B cell (primary cell): Measurements from ENCODE around the gene JAML. TPM values are rescaled to one million over a fixed set of nuclear protein-coding genes. Genes with fewer than 3 reads are reported as not detected.

Experiments
- ATAC-seq: fragments of 200-7000 bp; cut with Tn5 transposase; one replicate; pipeline ENCODE4 v1.10.0; 2021; ENCODE audit warnings: low read depth, mild to moderate bottlenecking, moderate number of reproducible peaks, moderate library complexity
- CTCF ChIA-PET: fragments of 350-600 bp; sonication (Branson Sonifier 250); formaldehyde crosslinking; loops from one replicate; lab custom pipeline; 2021; ENCODE audit warnings: antibody characterized with exemption, inconsistent platforms; lab: Charles Lee
- POLR2A ChIA-PET: fragments of 350-600 bp; sonication (Branson Sonifier 250); formaldehyde crosslinking; loops from one replicate; lab custom pipeline; 2021; ENCODE audit warnings: antibody characterized with exemption; lab: Charles Lee
- DNase-seq: peaks from one replicate; pipeline ENCODE4 v3.0.0; 2013
- H2AFZ ChIP-seq: 2 replicates; pipeline ENCODE4 v1.6.1; 2012; ENCODE audit warnings: mild to moderate bottlenecking, low read depth, low read length; ENCODE audit not compliant: insufficient read depth, poor library complexity, severe bottlenecking
- H3K27ac ChIP-seq, 2 donors: 1 replicate in 1 of 2; 2 replicates in 1 of 2; pipeline ENCODE4 v1.5.1; 2012 to 2013; ENCODE audit warnings: low read length in 2 of 2, mild to moderate bottlenecking in 2 of 2, moderate library complexity in 1 of 2
- H3K27me3 ChIP-seq, 4 experiments: fragments of 200-600 bp in 1 of 4; sonication (generic) in 1 of 4; replicated peaks in 1 of 4; 1 replicate in 2 of 4; 2 replicates in 2 of 4; pipeline versions ENCODE4 v1.6.1 to v1.7.0; 2013 to 2016; ENCODE audit warnings: low read length in 3 of 4, mild to moderate bottlenecking in 2 of 4, mixed read lengths in 1 of 4, moderate library complexity in 1 of 4; ENCODE audit not compliant: insufficient read depth in 4 of 4, control insufficient read depth in 3 of 4; ENCODE audit errors: control extremely low read depth in 1 of 4
- H3K36me3 ChIP-seq, 2 experiments: replicated peaks in 1 of 2; 1 replicate in 1 of 2; 2 replicates in 1 of 2; pipeline versions ENCODE4 v1.6.1 to v1.7.1; 2013; ENCODE audit warnings: low read length in 1 of 2; ENCODE audit not compliant: insufficient read depth in 2 of 2, control insufficient read depth in 1 of 2; ENCODE audit errors: control extremely low read depth in 1 of 2, extremely low read depth in 1 of 2
- H3K4me1 ChIP-seq, 2 donors: fragments of 200-600 bp in 1 of 2; sonication (generic) in 1 of 2; 1 replicate in 1 of 2; 2 replicates in 1 of 2; pipeline versions ENCODE4 v1.5.1 to v1.6.1; 2013 to 2017; ENCODE audit warnings: low read length in 2 of 2; ENCODE audit not compliant: control insufficient read depth in 2 of 2, insufficient read depth in 2 of 2
- H3K4me2 ChIP-seq: replicated peaks from 2 replicates; pipeline ENCODE3; 2012; ENCODE audit warnings: mild to moderate bottlenecking, low read depth, low read length; ENCODE audit not compliant: poor library complexity, severe bottlenecking
- H3K4me3 ChIP-seq, 5 experiments: fragments of 200-600 bp in 1 of 5; sonication (generic) in 1 of 5; 1 replicate in 3 of 5; 2 replicates in 2 of 5; pipeline versions ENCODE4 v1.5.1 to v1.7.0; 2011 to 2016; ENCODE audit warnings: low read length in 4 of 5, mild to moderate bottlenecking in 4 of 5, low read depth in 2 of 5, control low read depth in 1 of 5, moderate library complexity in 1 of 5; ENCODE audit not compliant: insufficient read depth in 1 of 5; ENCODE audit errors: control extremely low read depth in 1 of 5, extremely low read depth in 1 of 5
- H3K79me2 ChIP-seq: fragments of 200-600 bp; sonication (generic); one replicate; pipeline ENCODE4 v1.6.0; 2016; ENCODE audit warnings: low read length; ENCODE audit not compliant: control insufficient read depth, insufficient read depth
- H3K9ac ChIP-seq: fragments of 200-600 bp; sonication (generic); 2 replicates; pipeline ENCODE4 v1.6.1; 2017; ENCODE audit warnings: mild to moderate bottlenecking, low read length, moderate library complexity
- H3K9me3 ChIP-seq, 3 donors: one replicate each; pipeline versions ENCODE4 v1.6.1 to v1.7.1; 2013; ENCODE audit warnings: low read length in 2 of 3; ENCODE audit not compliant: control insufficient read depth in 2 of 3, insufficient read depth in 1 of 3; ENCODE audit errors: control extremely low read depth in 1 of 3
- H4K20me1 ChIP-seq: 2 replicates; pipeline ENCODE4 v1.6.0; 2012; ENCODE audit warnings: mild to moderate bottlenecking, low read length; ENCODE audit not compliant: insufficient read depth, control insufficient read depth, poor library complexity, severe bottlenecking
- H3K27ac Mint-ChIP-seq: one replicate; pipeline ENCODE4 v1.8.0; 2021; ENCODE audit warnings: mixed read lengths
- H3K27me3 Mint-ChIP-seq: one replicate; pipeline ENCODE4 v1.8.0; 2021; ENCODE audit warnings: mixed read lengths
- H3K4me1 Mint-ChIP-seq: one replicate; pipeline ENCODE4 v1.8.0; 2021; ENCODE audit warnings: mixed read lengths
- H3K4me3 Mint-ChIP-seq: one replicate; pipeline ENCODE4 v1.8.0; 2021; ENCODE audit warnings: mixed read lengths
- H3K9me3 Mint-ChIP-seq: one replicate; pipeline ENCODE4 v1.8.0; 2022; ENCODE audit warnings: mixed read lengths; ENCODE audit not compliant: insufficient read depth
- EZH2 ChIP-seq: IDR thresholded peaks from 2 replicates; pipeline ENCODE4 v1.6.1; 2012; ENCODE audit warnings: borderline replicate concordance, low read depth, mild to moderate bottlenecking, moderate library complexity, low read length; ENCODE audit not compliant: insufficient read depth, poor library complexity, severe bottlenecking
- WGBS: methylation state at CpG from one replicate; pipeline ENCODE4 v1.1.5; 2013; ENCODE audit warnings: missing lambda C conversion rate; ENCODE audit not compliant: insufficient coverage; 5-methylcytosine and 5-hydroxymethylcytosine counted together
- intact Hi-C: fragments of 100-400 bp; cut with micrococcal nuclease; formaldehyde crosslinking; loops from one replicate; pipeline ENCODE4 v1.10.0; 2022
- polyA plus RNA-seq: library from polyadenylated mRNA; depleted of rRNA; stranded (reverse); fragments of >200 nt; gene quantifications from 2 replicates; pipeline ENCODE4 v1.2.3, GENCODE V29; 2012
- total RNA-seq, 2 donors: library from RNA; stranded (reverse); fragments of 120-200 nt in 1 of 2; gene quantifications; 1 replicate in 1 of 2; 2 replicates in 1 of 2; pipeline versions ENCODE4 v1.2.3 to v1.2.4, GENCODE V29; 2013 to 2022
- TF ChIP-seq, protein P1 (sequence below): fragments of 200-600 bp; IDR thresholded peaks from one replicate; pipeline ENCODE4 v1.8.0; 2022; ENCODE audit warnings: antibody characterized with exemption, mild to moderate bottlenecking

Gene JAML
- total and polyA plus RNA-seq, 2 donors (not counting 1 experiment from before 2014, with no cell fraction given): 1.0 to 9.6 TPM

DNA sequence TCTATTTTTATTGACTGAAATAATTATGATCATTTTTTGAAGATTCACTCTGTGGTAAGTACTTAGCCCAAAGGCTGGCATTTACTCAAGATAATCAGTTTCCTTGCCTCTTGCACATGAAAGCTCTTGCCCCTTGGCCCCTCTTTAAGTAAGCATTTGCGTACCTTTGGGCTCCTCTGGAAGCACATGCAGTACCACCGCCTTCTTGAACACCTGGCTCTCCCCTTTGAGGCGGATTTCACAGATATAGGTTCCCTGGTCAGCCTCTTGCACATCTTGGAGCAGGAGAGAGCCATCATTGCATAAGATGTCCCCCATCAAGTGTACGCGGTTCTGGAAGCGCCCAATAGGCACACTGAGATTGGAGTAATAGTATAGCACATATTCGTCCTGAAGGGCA, 14.5 kb downstream of the JAML start:
- POLR2A ChIA-PET: no interaction called here
- H3K4me1 ChIP-seq: peaks cover 46 to 49% of the 10 kb centered on the region in 2 donors

GRCh38 chr11:118209033-118209432, 15.8 kb downstream of the JAML start:
- DNase-seq (no peak), ATAC-seq (no peak)
- Histone ChIP-seq H2AFZ (no peak overlapping the region), H3K79me2 (no peaks in the 10 kb centered on the region), H3K27me3 (no peaks in the 10 kb centered on the region), H3K9ac (no peak overlapping the region), H3K9me3 (no peaks in the 10 kb centered on the region), H3K4me1 (peaks cover 34 to 36% of the 10 kb centered on the region in 2 donors), H4K20me1 (no peaks in the 10 kb centered on the region), H3K27ac (no peak overlapping the region), H3K4me3 (no peak overlapping the region), H3K4me2 (no peak overlapping the region), H3K36me3 (no peaks in the 10 kb centered on the region)
- CTCF ChIA-PET: interaction anchor here (1.0 to 3.7 kb wide), 3 partner anchors 10 to 142 kb away, joined by 3 to 21 read pairs (median 4); no protein-coding TSS in a partner anchor
- 64% methylated on average over 2 of the region's 3 CpGs for WGBS
- no peak overlapping the region for H3K27ac Mint-ChIP-seq
- intact Hi-C loops: loop anchor here (5.0 kb wide), 1 partner anchor 33 kb away; no protein-coding TSS in a partner anchor
- H3K4me3 Mint-ChIP-seq: no peak overlapping the region
- POLR2A ChIA-PET: no interaction called here
- no peaks in the 10 kb centered on the region for H3K9me3 Mint-ChIP-seq
- peaks cover 32% of the 10 kb centered on the region for H3K27me3 Mint-ChIP-seq
- no peak for TF ChIP-seq EZH2
- TF ChIP-seq, protein P1, sequence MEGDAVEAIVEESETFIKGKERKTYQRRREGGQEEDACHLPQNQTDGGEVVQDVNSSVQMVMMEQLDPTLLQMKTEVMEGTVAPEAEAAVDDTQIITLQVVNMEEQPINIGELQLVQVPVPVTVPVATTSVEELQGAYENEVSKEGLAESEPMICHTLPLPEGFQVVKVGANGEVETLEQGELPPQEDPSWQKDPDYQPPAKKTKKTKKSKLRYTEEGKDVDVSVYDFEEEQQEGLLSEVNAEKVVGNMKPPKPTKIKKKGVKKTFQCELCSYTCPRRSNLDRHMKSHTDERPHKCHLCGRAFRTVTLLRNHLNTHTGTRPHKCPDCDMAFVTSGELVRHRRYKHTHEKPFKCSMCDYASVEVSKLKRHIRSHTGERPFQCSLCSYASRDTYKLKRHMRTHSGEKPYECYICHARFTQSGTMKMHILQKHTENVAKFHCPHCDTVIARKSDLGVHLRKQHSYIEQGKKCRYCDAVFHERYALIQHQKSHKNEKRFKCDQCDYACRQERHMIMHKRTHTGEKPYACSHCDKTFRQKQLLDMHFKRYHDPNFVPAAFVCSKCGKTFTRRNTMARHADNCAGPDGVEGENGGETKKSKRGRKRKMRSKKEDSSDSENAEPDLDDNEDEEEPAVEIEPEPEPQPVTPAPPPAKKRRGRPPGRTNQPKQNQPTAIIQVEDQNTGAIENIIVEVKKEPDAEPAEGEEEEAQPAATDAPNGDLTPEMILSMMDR: no peak
- H3K4me1 Mint-ChIP-seq: peaks cover 38% of the 10 kb centered on the region

More for the DNA sequence above, 14.5 kb downstream of the JAML start:
- Histone ChIP-seq H3K4me2 (no peak overlapping the region), H4K20me1 (no peaks in the 10 kb centered on the region), H3K79me2 (no peaks in the 10 kb centered on the region), H3K27me3 (no peaks in the 10 kb centered on the region), H3K36me3 (no peaks in the 10 kb centered on the region), H3K9ac (no peak overlapping the region), H3K9me3 (no peaks in the 10 kb centered on the region), H2AFZ (no peak overlapping the region), H3K4me3 (no peak overlapping the region), H3K27ac (no peak overlapping the region)
- no peak for DNase-seq
- H3K9me3 Mint-ChIP-seq: no peaks in the 10 kb centered on the region
- TF ChIP-seq, protein P1: no peak
- no peak for TF ChIP-seq EZH2
- peaks cover 51% of the 10 kb centered on the region for H3K4me1 Mint-ChIP-seq
- H3K4me3 Mint-ChIP-seq: no peak overlapping the region
- WGBS: 91% methylated on average over 3 of the region's 7 CpGs
- ATAC-seq: no peak
- peaks cover 36% of the 10 kb centered on the region for H3K27me3 Mint-ChIP-seq
- intact Hi-C loops: loop anchor here (5.0 kb wide), 1 partner anchor 42 kb away; the partner anchor contains the start of gene MPZL3
- CTCF ChIA-PET: interaction anchor here (3.7 kb wide), 1 partner anchor 11 kb away, joined by 21 read pairs; no protein-coding TSS in a partner anchor
- H3K27ac Mint-ChIP-seq: no peak overlapping the region
